GM10266 (cell line): Measurements from ENCODE around the gene ABI2.

Source experiments
- DNase-seq: peaks from one replicate; pipeline ENCODE4 v3.0.0; 2012; ENCODE audit errors: extremely low spot score
- CTCF ChIP-seq: IDR thresholded peaks from 2 replicates; pipeline ENCODE4 v1.5.1; 2012; ENCODE audit warnings: mild to moderate bottlenecking, low read depth; ENCODE audit not compliant: control insufficient read depth, insufficient read depth; ENCODE audit errors: missing control alignments

ABI2 gene

GRCh38 chr2:203444738-203445137, 116.5 kb downstream of the ABI2 start:
- TF ChIP-seq CTCF = no peak
- DNase-seq = no peak

GRCh38 chr2:203446071-203446481, 117.9 kb downstream of the ABI2 start:
- TF ChIP-seq CTCF = no peak

GRCh38 chr2:203446780-203447179, 118.6 kb downstream of the ABI2 start:
- no peak for TF ChIP-seq CTCF
- no peak for DNase-seq

More at GRCh38 chr2:203446071-203446481, 117.9 kb downstream of the ABI2 start:
- no peak for DNase-seq

- DNase-seq = no peak
- TF ChIP-seq CTCF = no peak
Measured at GRCh38 chr2:203450561-203450960, 122.4 kb downstream of the ABI2 start.

- TF ChIP-seq CTCF = no peak
- no peak for DNase-seq
Measured at GRCh38 chr2:203451011-203451410, 122.8 kb downstream of the ABI2 start.

- no peak for TF ChIP-seq CTCF
Measured at GRCh38 chr2:203451689-203452088, 123.5 kb downstream of the ABI2 start.

GRCh38 chr2:203453858-203454451, 125.8 kb downstream of the ABI2 start:
- DNase-seq = peak; percentile 52
- TF ChIP-seq CTCF = peak; percentile 77

More at GRCh38 chr2:203451689-203452088, 123.5 kb downstream of the ABI2 start:
- DNase-seq = no peak
